Natural killer cell treated with Interleukin-12 subunit alpha and Interleukin-12 subunit beta and Interleukin-15 and Interleukin-18, amount 100 ng/mL, for 72 hours (primary cell): ENCODE results near the gene ADGRL2. TPM values are rescaled to one million over a fixed set of nuclear protein-coding genes. Genes with fewer than 3 reads are reported as not detected.

Experiments used
- ATAC-seq, 2 donors: fragments of 150-1000 bp; cut with Tn5 transposase in 1 of 2; sonication (Bioruptor Pico), chemical (Tn5 transposase) in 1 of 2; 2 replicates each; pipeline ENCODE4 v1.10.0; 2021
- DNase-seq: peaks from one replicate; pipeline ENCODE4 v3.0.0; 2022; ENCODE audit warnings: low spot score
- H3K27ac Mint-ChIP-seq, 2 donors: 1 replicate in 1 of 2; 2 replicates in 1 of 2; pipeline ENCODE4 v1.8.0; 2022; ENCODE audit warnings: mixed read lengths in 2 of 2, mild to moderate bottlenecking in 1 of 2, moderate library complexity in 1 of 2
- H3K27me3 Mint-ChIP-seq, 2 donors: 1 replicate in 1 of 2; 2 replicates in 1 of 2; pipeline ENCODE4 v1.8.0; 2022; ENCODE audit warnings: mixed read lengths in 2 of 2
- H3K36me3 Mint-ChIP-seq: one replicate; pipeline ENCODE4 v1.8.0; 2022; ENCODE audit warnings: mixed read lengths
- H3K4me1 Mint-ChIP-seq, 2 donors: 1 replicate in 1 of 2; 2 replicates in 1 of 2; pipeline ENCODE4 v1.8.0; 2022; ENCODE audit warnings: low read depth in 2 of 2, mixed read lengths in 2 of 2, mild to moderate bottlenecking in 1 of 2
- H3K4me3 Mint-ChIP-seq: one replicate; pipeline ENCODE4 v1.8.0; 2022; ENCODE audit warnings: mixed read lengths
- H3K9me3 Mint-ChIP-seq: 2 replicates; pipeline ENCODE4 v1.8.0; 2022; ENCODE audit warnings: mixed read lengths
- total RNA-seq, 2 donors: library from RNA; stranded (reverse); gene quantifications; one replicate each; pipeline ENCODE4 v1.2.3, GENCODE V29; 2022

The ADGRL2 gene
- total RNA-seq: under 1 TPM in 1 of 2 donors, not detected in 1; 0.43 TPM

GRCh38 chr1:81800695-81801650 is at the start of gene ADGRL2:
ADGRL2 (plus strand) TSS chr1:81800934; CDS start chr1:81836985, 36,051 bp downstream.
- no peak within 1 kb of the TSS for H3K4me3 Mint-ChIP-seq
- H3K27me3 Mint-ChIP-seq: peaks cover 18 to 24% of the 10 kb centered on the region in 2 donors
- H3K9me3 Mint-ChIP-seq: peaks cover 9% of the 10 kb centered on the region
- DNase-seq (no peak), ATAC-seq (no peak)
- no peaks in the 10 kb centered on the region for H3K4me1 Mint-ChIP-seq
- no peak within 1 kb of the TSS for H3K27ac Mint-ChIP-seq
- H3K36me3 Mint-ChIP-seq: peaks cover 14% of the 10 kb centered on the region

DNA sequence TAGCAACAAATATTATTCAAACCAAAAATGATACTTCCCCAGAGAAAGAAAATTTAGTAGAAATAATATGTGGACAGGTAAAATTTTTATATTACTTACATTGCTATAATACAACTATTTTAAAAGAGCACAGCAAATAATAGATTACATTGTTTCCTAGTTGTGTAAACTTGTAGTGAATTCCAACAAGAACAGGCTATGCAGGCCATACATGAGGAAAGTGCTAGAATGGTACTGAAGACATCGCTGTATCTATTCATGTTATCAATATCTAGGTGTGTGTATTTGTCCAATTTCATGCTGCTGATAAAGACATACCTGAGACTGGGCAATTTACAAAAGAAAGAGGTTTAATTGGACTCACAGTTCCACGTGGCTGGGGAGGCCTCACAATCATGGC is 47.9 kb upstream of the ADGRL2 start:
- Mint-ChIP-seq H3K4me1 (no peaks in the 10 kb centered on the region), H3K27ac (no peak overlapping the region), H3K27me3 (no peaks in the 10 kb centered on the region), H3K4me3 (no peak overlapping the region), H3K36me3 (no peaks in the 10 kb centered on the region), H3K9me3 (peaks cover 14% of the 10 kb centered on the region)
- DNase-seq: no peak
- no peak for ATAC-seq

GRCh38 chr1:81754424-81754823 is 46.3 kb upstream of the ADGRL2 start:
- H3K9me3 Mint-ChIP-seq: peaks cover 14% of the 10 kb centered on the region
- H3K4me1 Mint-ChIP-seq: no peaks in the 10 kb centered on the region
- H3K27me3 Mint-ChIP-seq: no peaks in the 10 kb centered on the region
- ATAC-seq: no peak
- no peak for DNase-seq
- no peak overlapping the region for H3K27ac Mint-ChIP-seq
- no peak overlapping the region for H3K4me3 Mint-ChIP-seq
- no peaks in the 10 kb centered on the region for H3K36me3 Mint-ChIP-seq

GRCh38 chr1:81756872-81757271 is 43.9 kb upstream of the ADGRL2 start:
- Mint-ChIP-seq H3K9me3 (peaks cover 11% of the 10 kb centered on the region), H3K27ac (no peak overlapping the region), H3K27me3 (no peaks in the 10 kb centered on the region), H3K36me3 (no peaks in the 10 kb centered on the region), H3K4me1 (no peaks in the 10 kb centered on the region), H3K4me3 (no peak overlapping the region)
- ATAC-seq: no peak
- no peak for DNase-seq

GRCh38 chr1:81757398-81758020 is 43.2 kb upstream of the ADGRL2 start:
- no peaks in the 10 kb centered on the region for H3K36me3 Mint-ChIP-seq
- H3K4me3 Mint-ChIP-seq: no peak overlapping the region
- H3K27me3 Mint-ChIP-seq: no peaks in the 10 kb centered on the region
- no peak for ATAC-seq
- peaks cover 11% of the 10 kb centered on the region for H3K9me3 Mint-ChIP-seq
- H3K27ac Mint-ChIP-seq: no peak overlapping the region
- no peak for DNase-seq
- no peaks in the 10 kb centered on the region for H3K4me1 Mint-ChIP-seq

- Mint-ChIP-seq H3K4me3 (no peak overlapping the region), H3K27me3 (no peaks in the 10 kb centered on the region), H3K9me3 (peaks cover 8% of the 10 kb centered on the region), H3K36me3 (no peaks in the 10 kb centered on the region), H3K27ac (no peak overlapping the region), H3K4me1 (no peaks in the 10 kb centered on the region)
- no peak for DNase-seq
- ATAC-seq: no peak
Observed at GRCh38 chr1:81758181-81758580, 42.6 kb upstream of the ADGRL2 start.

- Mint-ChIP-seq H3K36me3 (no peaks in the 10 kb centered on the region), H3K27me3 (no peaks in the 10 kb centered on the region), H3K27ac (no peak overlapping the region), H3K4me3 (no peak overlapping the region), H3K4me1 (no peaks in the 10 kb centered on the region), H3K9me3 (peaks cover 4% of the 10 kb centered on the region)
- DNase-seq (no peak), ATAC-seq (no peak)
Observed at GRCh38 chr1:81760477-81761097, 40.1 kb upstream of the ADGRL2 start.

DNA sequence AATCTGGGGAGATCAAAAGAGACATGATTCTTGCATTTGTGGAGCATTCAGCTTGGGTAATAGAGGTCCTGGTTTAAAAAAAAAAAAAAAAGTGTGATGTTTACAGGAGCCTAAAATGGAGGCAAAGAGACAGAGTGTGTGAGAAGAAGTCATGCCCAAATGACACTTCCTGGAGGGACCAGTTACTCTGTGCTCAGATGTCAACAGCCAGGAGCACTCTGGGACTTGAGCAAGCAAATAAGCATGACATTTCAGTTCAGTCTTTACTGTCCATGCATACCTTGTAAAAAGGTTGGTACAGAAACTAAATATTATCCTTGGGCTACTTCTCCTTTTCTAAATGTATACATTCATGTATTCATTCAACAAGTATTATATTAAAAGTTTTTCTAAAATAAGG is 25.2 kb upstream of the ADGRL2 start:
- Mint-ChIP-seq H3K9me3 (peaks cover 7% of the 10 kb centered on the region), H3K36me3 (no peaks in the 10 kb centered on the region), H3K4me1 (no peaks in the 10 kb centered on the region), H3K27me3 (no peaks in the 10 kb centered on the region), H3K27ac (no peak overlapping the region), H3K4me3 (no peak overlapping the region)
- DNase-seq: no peak
- ATAC-seq: no peak

- ATAC-seq: no peak
- Mint-ChIP-seq H3K9me3 (peaks cover 5% of the 10 kb centered on the region), H3K27me3 (no peaks in the 10 kb centered on the region), H3K4me3 (no peak overlapping the region), H3K27ac (no peak overlapping the region), H3K36me3 (no peaks in the 10 kb centered on the region), H3K4me1 (no peaks in the 10 kb centered on the region)
- DNase-seq: no peak
Observed at GRCh38 chr1:81780705-81781454, 19.9 kb upstream of the ADGRL2 start.

- DNase-seq (no peak), ATAC-seq (no peak)
- H3K4me1 Mint-ChIP-seq: no peaks in the 10 kb centered on the region
- H3K27me3 Mint-ChIP-seq: no peaks in the 10 kb centered on the region
- H3K36me3 Mint-ChIP-seq: no peaks in the 10 kb centered on the region
- no peak overlapping the region for H3K27ac Mint-ChIP-seq
- H3K9me3 Mint-ChIP-seq: peaks cover 5% of the 10 kb centered on the region
- no peak overlapping the region for H3K4me3 Mint-ChIP-seq
Observed at GRCh38 chr1:81781749-81782148, 19.0 kb upstream of the ADGRL2 start.

GRCh38 chr1:81792184-81792583 is 8.6 kb upstream of the ADGRL2 start:
- H3K4me3 Mint-ChIP-seq: no peak overlapping the region
- no peak for ATAC-seq
- no peaks in the 10 kb centered on the region for H3K4me1 Mint-ChIP-seq
- H3K9me3 Mint-ChIP-seq: peaks cover 6% of the 10 kb centered on the region
- no peak for DNase-seq
- no peaks in the 10 kb centered on the region for H3K27me3 Mint-ChIP-seq
- H3K36me3 Mint-ChIP-seq: no peaks in the 10 kb centered on the region
- H3K27ac Mint-ChIP-seq: no peak overlapping the region

DNA sequence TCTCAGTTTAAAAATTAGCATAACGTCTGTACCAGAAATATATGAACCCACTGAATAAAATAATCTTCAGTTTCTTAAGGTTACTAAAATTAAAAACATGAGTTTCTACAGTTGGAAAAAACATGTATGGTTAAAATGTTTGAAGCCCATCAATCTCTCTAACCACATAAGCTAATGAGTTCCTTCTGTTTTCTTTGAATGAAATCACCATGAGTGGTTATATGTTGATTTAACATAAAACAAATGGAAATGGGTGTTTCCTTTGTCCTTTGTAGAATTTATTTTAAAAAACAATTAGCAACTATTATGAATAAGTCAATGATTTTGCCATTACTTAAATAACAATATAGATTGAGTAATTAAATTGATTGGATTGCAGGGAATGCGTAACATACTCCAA is 3.0 kb upstream of the ADGRL2 start:
- Mint-ChIP-seq H3K9me3 (peaks cover 2% of the 10 kb centered on the region), H3K36me3 (no peaks in the 10 kb centered on the region), H3K27ac (no peak overlapping the region), H3K4me1 (no peaks in the 10 kb centered on the region), H3K4me3 (no peak overlapping the region), H3K27me3 (peaks cover 5% of the 10 kb centered on the region in 2 donors)
- ATAC-seq: no peak
- no peak for DNase-seq

DNA sequence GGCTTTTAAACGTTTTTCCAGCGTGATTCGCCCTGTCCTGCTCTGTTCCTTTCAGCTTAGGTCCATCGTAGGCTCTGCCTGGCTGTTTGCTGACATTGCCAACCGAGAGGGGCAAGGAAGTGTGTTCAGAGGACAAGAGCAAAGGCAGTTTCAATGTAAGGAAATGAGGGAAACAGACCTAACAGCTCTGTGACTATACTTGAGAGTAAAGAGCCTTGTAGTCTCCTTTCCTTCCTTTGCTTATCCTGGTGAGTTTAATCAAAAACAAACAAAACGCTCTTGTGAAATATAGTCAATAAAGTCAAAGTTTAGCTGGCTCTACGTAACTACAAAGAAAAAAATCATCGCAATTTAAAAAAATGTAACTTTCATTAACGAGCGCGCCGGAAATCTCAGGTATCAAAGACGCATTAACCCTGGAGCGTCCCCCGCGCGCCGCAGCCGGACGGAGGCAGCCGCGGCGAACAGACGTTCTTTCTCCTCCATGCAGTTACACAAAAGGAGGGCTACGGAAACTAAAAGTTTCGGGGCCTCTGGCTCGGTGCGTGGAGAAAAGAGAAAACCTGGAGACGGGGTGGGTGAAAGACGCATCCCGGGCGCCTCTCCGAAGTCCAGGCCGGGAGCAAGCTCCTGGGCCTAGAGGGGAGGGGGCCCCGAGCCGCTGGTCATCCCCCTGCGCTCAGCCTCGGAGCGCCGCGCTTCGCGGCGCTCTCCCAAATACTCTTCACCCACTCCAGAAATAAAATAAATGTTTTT is 617 bp upstream of the ADGRL2 start:
- H3K36me3 Mint-ChIP-seq: peaks cover 10% of the 10 kb centered on the region
- ATAC-seq: no peak
- H3K27ac Mint-ChIP-seq: no peak overlapping the region
- no peak for DNase-seq
- H3K4me3 Mint-ChIP-seq: no peak overlapping the region
- no peaks in the 10 kb centered on the region for H3K4me1 Mint-ChIP-seq
- H3K9me3 Mint-ChIP-seq: peaks cover 7% of the 10 kb centered on the region
- peaks cover 15 to 20% of the 10 kb centered on the region in 2 donors for H3K27me3 Mint-ChIP-seq
